Cardiac muscle cell (in vitro differentiated cells and primary cell): Measurements from ENCODE around the gene C13orf46. TPM values are rescaled to one million over a fixed set of nuclear protein-coding genes. Genes with fewer than 3 reads are reported as not detected.
"Not testable (repeated sequence)": the region's sequence is repeated elsewhere in the genome, so short reads cannot be mapped to it uniquely, and the experiment has no call there.

Source experiments
- DNase-seq, 2 donors: peaks; one replicate each; pipeline versions ENCODE4 v3.0.0 to v3.0.0-alpha.2; 2010 to 2017; ENCODE audit warnings: low read depth in 1 of 2, low spot score in 1 of 2
- H3K27ac ChIP-seq: fragments of 200-600 bp; sonication (generic); 2 replicates; pipeline ENCODE4 v1.5.1; 2016
- H3K27me3 ChIP-seq: fragments of 200-600 bp; sonication (generic); 2 replicates; pipeline ENCODE4 v1.6.0; 2016; ENCODE audit warnings: control low read depth
- H3K36me3 ChIP-seq: fragments of 200-600 bp; sonication (generic); 2 replicates; pipeline ENCODE4 v1.5.1; 2016; ENCODE audit warnings: control low read depth
- H3K4me1 ChIP-seq: fragments of 200-600 bp; sonication (generic); 2 replicates; pipeline ENCODE4 v1.8.1; 2017; ENCODE audit warnings: low read depth, mild to moderate bottlenecking, mixed run types
- H3K4me3 ChIP-seq: fragments of 200-600 bp; sonication (generic); 2 replicates; pipeline ENCODE4 v1.5.1; 2016; ENCODE audit warnings: mild to moderate bottlenecking
- H3K9me3 ChIP-seq: fragments of 200-600 bp; sonication (generic); 2 replicates; pipeline ENCODE4 v1.5.1; 2017; ENCODE audit warnings: low read depth, mild to moderate bottlenecking, control low read depth
- CTCF ChIP-seq: IDR thresholded peaks from 2 replicates; pipeline ENCODE4 v1.5.1; 2012; ENCODE audit warnings: low read depth, mild to moderate bottlenecking, low read length
- polyA plus RNA-seq: library from polyadenylated mRNA; unstranded; fragments of >200 nt; fragmentation: Nextera tagmentation; extraction: Ambion mirVana; gene quantifications from 2 replicates; pipeline ENCODE4 v1.2.1, GENCODE V29; 2016
- total RNA-seq: library from RNA; depleted of rRNA; stranded (reverse); fragments of >200 nt; gene quantifications from 2 replicates; pipeline ENCODE4 v1.2.3, GENCODE V29; 2016

Gene C13orf46
- total RNA-seq, result 0.04 TPM in 1 of 2 replicates, not detected in the other
- polyA plus RNA-seq, result 0.35 TPM in 1 of 2 replicates, not detected in the other

GRCh38 chr13:113973218-113974164, at the start of gene C13orf46:
C13orf46 (minus strand) TSS chr13:113974076; CDS start chr13:113973997, 79 bp downstream.
- H3K27me3 ChIP-seq, result no peaks in the 10 kb centered on the region
- H3K36me3 ChIP-seq, result peaks cover 2% of the 10 kb centered on the region
- no peak within 1 kb of the TSS for H3K27ac ChIP-seq
- H3K4me1 ChIP-seq, result no peaks in the 10 kb centered on the region
- DNase-seq, result no peak
- no peak within 1 kb of the TSS for H3K4me3 ChIP-seq
- H3K9me3 ChIP-seq, result no peaks in the 10 kb centered on the region
- TF ChIP-seq CTCF, result no peak

- H3K27ac ChIP-seq, result no peak overlapping the region
- DNase-seq, result no peak
- no peaks in the 10 kb centered on the region for H3K36me3 ChIP-seq
These were observed 49.0 kb upstream of the C13orf46 start for GRCh38 chr13:114022876-114023275.

GRCh38 chr13:114022309-114022669, 48.4 kb upstream of the C13orf46 start:
- no peak for DNase-seq
- no peak for TF ChIP-seq CTCF
- Histone ChIP-seq H3K4me3 (no peak overlapping the region), H3K4me1 (no peaks in the 10 kb centered on the region), H3K27me3 (no peaks in the 10 kb centered on the region), H3K27ac (no peak overlapping the region), H3K9me3 (no peaks in the 10 kb centered on the region), H3K36me3 (no peaks in the 10 kb centered on the region)

More at GRCh38 chr13:114022876-114023275, 49.0 kb upstream of the C13orf46 start:
- Histone ChIP-seq H3K27me3 (no peaks in the 10 kb centered on the region), H3K9me3 (no peaks in the 10 kb centered on the region), H3K4me1 (no peaks in the 10 kb centered on the region), H3K4me3 (no peak overlapping the region)
- TF ChIP-seq CTCF, result no peak

DNA sequence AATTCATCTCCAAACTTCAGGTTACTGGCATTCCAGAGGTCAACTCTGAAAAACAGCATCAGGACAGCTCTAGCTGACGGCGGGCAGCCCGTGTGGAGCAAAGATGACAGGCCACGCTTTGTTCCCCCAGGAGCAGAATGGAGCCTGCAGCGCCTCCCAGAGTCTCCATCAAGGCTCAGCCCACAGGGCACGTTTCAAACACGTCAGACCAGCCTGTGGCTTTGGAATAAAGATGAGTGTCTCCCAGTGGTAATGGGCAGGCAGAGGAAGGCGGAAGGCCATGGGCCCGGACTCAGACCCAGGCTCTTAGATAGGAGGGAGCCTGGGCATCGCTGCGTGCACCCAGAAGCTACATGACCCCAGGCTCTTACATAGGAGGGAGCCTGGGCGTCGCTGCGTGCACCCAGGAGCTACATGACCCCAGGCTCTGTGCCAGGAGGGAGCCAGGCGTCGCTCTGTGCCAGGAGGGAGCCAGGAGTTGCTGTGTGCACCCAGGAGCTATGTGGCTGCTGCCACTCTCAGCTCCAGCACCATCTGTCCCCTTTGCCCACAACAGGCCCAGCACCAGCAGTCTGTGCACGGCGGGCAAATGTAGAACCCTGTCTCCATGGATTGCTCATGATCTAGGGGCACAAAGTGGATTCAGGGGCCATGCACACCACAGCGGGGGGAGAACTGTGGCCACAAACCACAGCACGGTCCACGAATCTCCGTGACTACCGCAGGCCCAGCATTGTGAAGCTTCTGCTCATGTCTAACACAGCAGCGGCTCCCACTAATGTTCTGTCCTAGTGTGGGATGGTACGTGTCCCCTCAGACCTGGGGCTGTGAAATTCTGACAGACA, 47.8 kb upstream of the C13orf46 start:
- Histone ChIP-seq H3K4me1 (no peaks in the 10 kb centered on the region), H3K9me3 (no peaks in the 10 kb centered on the region), H3K27ac (no peak overlapping the region), H3K4me3 (no peak overlapping the region), H3K27me3 (no peaks in the 10 kb centered on the region), H3K36me3 (no peaks in the 10 kb centered on the region)
- no peak for DNase-seq
- no peak for TF ChIP-seq CTCF

DNA sequence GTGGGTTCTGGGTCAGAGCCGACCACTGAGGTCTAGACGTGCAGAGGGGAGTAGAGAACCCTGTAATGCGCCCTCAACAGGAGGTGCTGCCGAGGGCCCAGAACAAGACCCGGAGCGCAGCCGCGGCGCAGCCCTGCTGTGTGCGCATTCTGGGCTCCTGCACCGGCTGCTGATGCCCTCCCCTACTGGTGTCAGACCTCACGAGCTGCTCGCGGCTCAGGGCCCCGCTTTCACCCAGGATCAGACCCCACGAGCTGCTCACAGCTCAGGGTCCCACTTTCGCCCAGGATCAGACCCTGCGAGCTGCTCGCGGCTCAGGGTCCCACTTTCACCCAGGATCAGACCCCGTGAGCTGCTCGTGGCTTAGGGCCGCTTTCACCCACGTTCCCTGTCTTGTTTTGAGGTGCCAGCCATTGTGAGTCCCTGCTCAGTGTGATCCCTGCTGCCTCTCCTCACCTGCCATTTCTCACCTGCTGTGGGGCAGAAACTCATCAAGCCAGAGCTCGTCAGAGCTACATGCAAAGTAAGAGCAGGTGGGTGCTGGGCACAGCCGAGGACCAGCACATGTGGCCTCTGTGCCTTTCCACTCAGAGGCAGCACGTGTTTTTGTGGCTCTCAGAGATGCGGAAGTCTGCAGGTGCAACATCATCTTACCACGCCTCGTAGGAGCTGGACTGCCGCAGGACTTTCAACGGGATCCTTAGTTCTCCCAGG, 47.0 kb upstream of the C13orf46 start:
- Histone ChIP-seq H3K4me1 (no peaks in the 10 kb centered on the region), H3K27me3 (no peaks in the 10 kb centered on the region), H3K4me3 (no peak overlapping the region), H3K36me3 (no peaks in the 10 kb centered on the region), H3K9me3 (no peaks in the 10 kb centered on the region), H3K27ac (no peak overlapping the region)
- no peak for TF ChIP-seq CTCF
- no peak for DNase-seq

GRCh38 chr13:114020134-114020533, 46.3 kb upstream of the C13orf46 start:
- not testable (repeated sequence) for H3K4me1 ChIP-seq, H3K36me3 ChIP-seq, DNase-seq, H3K27me3 ChIP-seq, H3K4me3 ChIP-seq, H3K9me3 ChIP-seq, H3K27ac ChIP-seq
